Fibroblast of lung (primary cell): Measurements from ENCODE around the gene CES3. TPM values are rescaled to one million over a fixed set of nuclear protein-coding genes. Genes with fewer than 3 reads are reported as not detected.

Experiments used
- DNase-seq, 2 donors: peaks; one replicate each; pipeline versions ENCODE4 v3.0.0 to v3.0.0-alpha.2; 2010; ENCODE audit warnings: low read depth in 2 of 2
- H2AFZ ChIP-seq: 2 replicates; pipeline ENCODE4 v1.5.1; 2012; ENCODE audit warnings: low read length, control low read depth, inconsistent platforms
- H3K27ac ChIP-seq: 2 replicates; pipeline ENCODE4 v1.5.1; 2011; ENCODE audit warnings: low read length, control low read depth; ENCODE audit not compliant: insufficient read depth
- H3K27me3 ChIP-seq: 2 replicates; pipeline ENCODE4 v1.5.1; 2011; ENCODE audit warnings: mild to moderate bottlenecking, low read length; ENCODE audit not compliant: control insufficient read depth, insufficient read depth
- H3K36me3 ChIP-seq: 2 replicates; pipeline ENCODE4 v1.5.1; 2011; ENCODE audit warnings: low read length; ENCODE audit not compliant: control insufficient read depth, insufficient read depth
- H3K4me1 ChIP-seq: 2 replicates; pipeline ENCODE4 v1.5.1; 2011; ENCODE audit warnings: low read length; ENCODE audit not compliant: control insufficient read depth, insufficient read depth; ENCODE audit errors: extremely low read depth
- H3K4me2 ChIP-seq: 2 replicates; pipeline ENCODE4 v1.5.1; 2011; ENCODE audit warnings: low read length, control low read depth; ENCODE audit not compliant: insufficient read depth; ENCODE audit errors: extremely low read depth
- H3K4me3 ChIP-seq, 4 experiments: fragments of 200-600 bp in 1 of 4; sonication (generic) in 1 of 4; replicated peaks in 1 of 4; 2 replicates each; pipeline ENCODE4 v1.5.1; 2011 to 2016; ENCODE audit warnings: low read length in 4 of 4, low read depth in 3 of 4, mild to moderate bottlenecking in 3 of 4, control low read depth in 2 of 4, inconsistent platforms in 1 of 4, mixed read lengths in 1 of 4; ENCODE audit not compliant: insufficient read depth in 1 of 4; ENCODE audit errors: control extremely low read depth in 1 of 4
- H3K79me2 ChIP-seq: 2 replicates; pipeline ENCODE4 v1.5.1; 2012; ENCODE audit warnings: mild to moderate bottlenecking, low read length, inconsistent platforms; ENCODE audit not compliant: control insufficient read depth, insufficient read depth
- H3K9ac ChIP-seq: 2 replicates; pipeline ENCODE4 v1.5.1; 2011; ENCODE audit warnings: mild to moderate bottlenecking, low read length, control low read depth; ENCODE audit not compliant: insufficient read depth
- H3K9me3 ChIP-seq: 2 replicates; pipeline ENCODE4 v1.5.1; 2012; ENCODE audit warnings: low read depth, low read length; ENCODE audit not compliant: control insufficient read depth, insufficient read depth
- H4K20me1 ChIP-seq: 2 replicates; pipeline ENCODE4 v1.5.1; 2011; ENCODE audit warnings: low read length; ENCODE audit not compliant: control insufficient read depth, insufficient read depth; ENCODE audit errors: extremely low read depth
- CTCF ChIP-seq, 2 donors: IDR thresholded peaks in 1 of 2; conservative IDR thresholded peaks in 1 of 2; 1 replicate in 1 of 2; 2 replicates in 1 of 2; pipeline ENCODE4 v1.5.1; 2011 to 2012; ENCODE audit warnings: low read length in 2 of 2, control low read depth in 1 of 2, inconsistent platforms in 1 of 2, low read depth in 1 of 2, mild to moderate bottlenecking in 1 of 2
- EZH2 ChIP-seq: IDR thresholded peaks from 2 replicates; pipeline ENCODE4 v1.5.1; 2012; ENCODE audit warnings: low read length, control low read depth, mild to moderate bottlenecking; ENCODE audit errors: missing control alignments
- polyA minus RNA-seq: library from RNA; depleted of rRNA, polyadenylated mRNA; stranded (reverse); fragments of >200 nt; gene quantifications from 2 replicates; pipeline ENCODE4 v1.2.3, GENCODE V29; 2011; ENCODE audit warnings: low replicate concordance
- polyA plus RNA-seq, 2 donors: library from polyadenylated mRNA; depleted of rRNA in 1 of 2; stranded (reverse) in 1 of 2; unstranded in 1 of 2; fragments of >200 nt; gene quantifications; 2 replicates each; pipeline ENCODE4 v1.2.1, GENCODE V29; 2011 to 2012; ENCODE audit warnings: missing spikeins in 1 of 2
- total RNA-seq: library from RNA; depleted of rRNA; stranded (reverse); fragments of >200 nt; gene quantifications from 2 replicates; pipeline ENCODE4 v1.2.1, GENCODE V29; 2014

The CES3 gene
- total RNA-seq (0.77 and 1.3 TPM in 2 replicates), polyA plus RNA-seq (0.01 and 0.07 TPM in 2 replicates), polyA minus RNA-seq (not detected in 2 replicates)
- polyA plus RNA-seq (2012), result not detected in 2 replicates

GRCh38 chr16:66961065-66961744, at the start of gene CES3:
CES3 (plus strand) TSS chr16:66961266; CDS start chr16:66961308, 42 bp downstream.
- Histone ChIP-seq H3K79me2 (no peaks in the 10 kb centered on the region), H3K4me2 (no peak within 1 kb of the TSS), H3K36me3 (no peaks in the 10 kb centered on the region), H3K9me3 (no peaks in the 10 kb centered on the region), H3K4me1 (no peaks in the 10 kb centered on the region), H4K20me1 (no peaks in the 10 kb centered on the region), H3K9ac (no peak within 1 kb of the TSS), H3K27me3 (peaks cover 9% of the 10 kb centered on the region), H3K27ac (no peak within 1 kb of the TSS), H2AFZ (no peak within 1 kb of the TSS), H3K4me3 (no peak within 1 kb of the TSS)
- TF ChIP-seq CTCF (conservative IDR thresholded peaks at IDR 0.05 in 1 of 2, IDR thresholded peaks at IDR 0.05 in 1 of 2; ENCODE audit: low read depth in 1 of 2, low read length in 2 of 2) (peak; percentile 58 to 79), EZH2 (no peak)
- DNase-seq, result peak; percentile 42 to 56

GRCh38 chr16:66911801-66912200, 49.3 kb upstream of the CES3 start:
- peaks cover 6% of the 10 kb centered on the region for H3K27me3 ChIP-seq
- no peaks in the 10 kb centered on the region for H3K9me3 ChIP-seq
- H3K4me1 ChIP-seq, result no peaks in the 10 kb centered on the region
- no peak for DNase-seq
- no peaks in the 10 kb centered on the region for H4K20me1 ChIP-seq
- no peak overlapping the region for H3K4me3 ChIP-seq
- TF ChIP-seq CTCF (conservative IDR thresholded peaks at IDR 0.05 in 1 of 2, IDR thresholded peaks at IDR 0.05 in 1 of 2; ENCODE audit: low read depth in 1 of 2, low read length in 2 of 2) (no peak), EZH2 (no peak)
- no peak overlapping the region for H2AFZ ChIP-seq
- no peaks in the 10 kb centered on the region for H3K36me3 ChIP-seq
- H3K79me2 ChIP-seq, result no peaks in the 10 kb centered on the region
- no peak overlapping the region for H3K27ac ChIP-seq
- H3K4me2 ChIP-seq, result no peak overlapping the region
- no peak overlapping the region for H3K9ac ChIP-seq

GRCh38 chr16:66913081-66913480, 48.0 kb upstream of the CES3 start:
- TF ChIP-seq CTCF (conservative IDR thresholded peaks at IDR 0.05 in 1 of 2, IDR thresholded peaks at IDR 0.05 in 1 of 2; ENCODE audit: low read depth in 1 of 2, low read length in 2 of 2) (no peak), EZH2 (no peak)

More at GRCh38 chr16:66913081-66913480, 48.0 kb upstream of the CES3 start:
- no peak overlapping the region for H2AFZ ChIP-seq
- H3K4me3 ChIP-seq, result no peak overlapping the region
- no peaks in the 10 kb centered on the region for H3K79me2 ChIP-seq
- no peak for DNase-seq
- H3K27me3 ChIP-seq, result peaks cover 6% of the 10 kb centered on the region
- no peak overlapping the region for H3K4me2 ChIP-seq
- no peaks in the 10 kb centered on the region for H4K20me1 ChIP-seq
- no peaks in the 10 kb centered on the region for H3K9me3 ChIP-seq
- H3K27ac ChIP-seq, result no peak overlapping the region
- no peaks in the 10 kb centered on the region for H3K4me1 ChIP-seq
- no peak overlapping the region for H3K9ac ChIP-seq
- no peaks in the 10 kb centered on the region for H3K36me3 ChIP-seq
